ENCODE data around the gene TLCD3B.

TLCD3B gene

DNA sequence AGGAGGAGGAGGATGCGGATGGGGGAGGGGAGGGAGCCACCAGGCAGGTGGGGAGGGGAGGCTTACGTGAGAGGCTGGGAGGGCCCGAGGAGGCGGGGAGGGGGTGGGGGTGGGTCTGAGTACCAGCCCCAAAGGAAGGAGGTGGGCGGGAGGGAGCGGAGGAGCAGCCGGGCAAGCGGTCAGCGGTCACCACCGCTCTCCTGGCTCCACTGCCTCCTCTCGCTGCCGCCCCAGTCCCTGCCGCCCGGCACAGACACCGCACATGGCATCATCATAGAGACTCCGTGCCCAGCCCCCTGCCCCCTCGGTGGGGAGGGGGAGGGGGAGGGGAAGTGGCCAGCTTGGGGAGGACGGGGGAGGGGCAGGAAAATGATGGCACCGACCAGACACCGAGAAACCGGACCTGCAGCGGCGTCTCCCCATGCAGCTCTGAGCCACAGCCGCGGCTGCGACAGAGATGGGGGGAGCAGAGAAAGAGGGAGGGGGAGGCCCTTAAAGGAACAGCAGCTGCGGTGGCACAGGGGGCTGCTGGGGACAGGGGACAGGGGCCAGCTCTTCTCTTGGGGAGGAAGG lies at the start of gene TLCD3B:
TLCD3B (minus strand) TSS at position 431 of the 573 bp plus-strand sequence. CDS start 744 bp downstream, outside the sequence.
- peak within 1 kb of the TSS; percentile 40 for H3K4me3 ChIP-seq (ENCODE audit: low read depth, low read length)

GRCh38 chr16:30079480-30079879 lies 48.4 kb upstream of the TLCD3B start:
- no peak overlapping the region for H3K4me3 ChIP-seq (ENCODE audit: low read depth, low read length)

DNA sequence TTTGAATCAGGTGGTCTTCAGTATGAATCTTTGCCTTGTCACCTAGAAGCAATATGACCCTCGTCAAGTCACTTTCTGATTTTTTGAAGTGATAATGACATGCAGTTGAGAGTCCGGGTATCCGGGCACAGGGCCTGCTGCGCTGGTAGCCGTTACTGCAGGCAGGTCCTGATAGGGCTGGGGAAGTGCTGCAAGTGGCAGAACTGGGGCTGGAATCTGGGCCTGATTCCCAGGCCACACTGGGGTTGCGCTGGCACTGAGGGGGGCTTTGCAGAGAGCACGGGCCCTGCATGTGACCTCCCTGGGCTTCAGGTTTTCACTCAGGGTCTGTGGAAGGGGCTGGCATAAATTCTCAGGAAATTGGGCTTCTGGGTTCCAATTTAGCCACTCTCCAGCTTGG lies 47.7 kb upstream of the TLCD3B start:
- H3K4me3 ChIP-seq (ENCODE audit: low read depth, low read length), result no peak overlapping the region

- no peak overlapping the region for H3K4me3 ChIP-seq (ENCODE audit: low read depth, low read length)
Measured at GRCh38 chr16:30077656-30078055, 46.6 kb upstream of the TLCD3B start.

- H3K4me3 ChIP-seq (ENCODE audit: low read depth, low read length), result peak overlapping the region; percentile 92
Measured at GRCh38 chr16:30076276-30076791, 45.3 kb upstream of the TLCD3B start.

DNA sequence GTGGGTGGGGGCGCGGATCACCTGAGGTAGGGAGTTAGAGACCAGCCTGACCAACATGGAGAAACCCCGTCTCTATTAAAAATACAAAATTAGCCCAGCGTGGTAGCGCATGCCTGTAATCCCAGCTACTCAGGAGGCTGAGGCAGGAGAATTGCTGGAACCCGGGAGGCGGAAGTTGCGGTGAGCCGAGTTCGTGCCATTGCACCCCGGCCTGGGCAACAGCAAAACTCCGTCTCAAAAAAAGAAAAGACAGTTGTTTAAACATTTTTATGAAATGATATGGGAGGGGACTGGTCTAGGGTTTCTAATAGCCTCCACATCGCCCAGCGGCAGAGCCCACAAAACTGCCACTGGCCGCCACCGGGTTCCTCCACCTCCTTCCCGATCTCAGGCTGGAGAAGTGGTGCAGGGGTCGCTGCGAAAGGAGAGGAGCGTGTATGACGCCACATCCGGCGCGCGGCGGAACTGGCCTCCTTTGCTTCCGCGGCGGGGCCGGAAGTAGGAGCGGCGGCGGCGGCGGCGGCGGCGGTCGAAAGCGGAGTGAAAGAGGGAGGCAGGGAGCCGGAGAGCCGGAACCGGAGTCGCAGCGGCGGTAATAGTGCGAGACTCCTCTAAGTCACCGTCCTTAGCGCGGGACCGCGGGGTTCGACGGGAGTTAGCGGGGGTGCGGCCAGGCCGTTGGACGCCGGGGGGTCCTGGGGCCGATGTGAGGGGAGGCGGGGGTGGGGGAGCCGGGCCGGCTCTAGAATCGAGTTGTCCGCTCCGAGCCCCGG lies 44.6 kb upstream of the TLCD3B start, which contains the start of gene PPP4C:
PPP4C (plus strand) TSS at position 492 of the 773 bp plus-strand sequence. CDS start 384 bp downstream, outside the sequence.
- peak within 1 kb of the TSS; percentile 92 for H3K4me3 ChIP-seq (ENCODE audit: low read depth, low read length)

GRCh38 chr16:30070490-30070889 lies 39.4 kb upstream of the TLCD3B start:
- no peak overlapping the region for H3K4me3 ChIP-seq (ENCODE audit: low read depth, low read length)

GRCh38 chr16:30069611-30070462 lies 38.8 kb upstream of the TLCD3B start:
- no peak overlapping the region for H3K4me3 ChIP-seq (ENCODE audit: low read depth, low read length)

- no peak overlapping the region for H3K4me3 ChIP-seq (ENCODE audit: low read depth, low read length)
Measured at GRCh38 chr16:30068750-30069610, 37.9 kb upstream of the TLCD3B start.

- H3K4me3 ChIP-seq (ENCODE audit: low read depth, low read length), result no peak overlapping the region
Measured at GRCh38 chr16:30068333-30068732, 37.3 kb upstream of the TLCD3B start.

GRCh38 chr16:30067584-30067916 lies 36.5 kb upstream of the TLCD3B start:
- H3K4me3 ChIP-seq (ENCODE audit: low read depth, low read length), result no peak overlapping the region

GRCh38 chr16:30066761-30067583 lies 35.9 kb upstream of the TLCD3B start:
- H3K4me3 ChIP-seq (ENCODE audit: low read depth, low read length), result peak overlapping the region; percentile 97

GRCh38 chr16:30065943-30066760 lies 35.1 kb upstream of the TLCD3B start:
- H3K4me3 ChIP-seq (ENCODE audit: low read depth, low read length), result peak overlapping the region; percentile 97

DNA sequence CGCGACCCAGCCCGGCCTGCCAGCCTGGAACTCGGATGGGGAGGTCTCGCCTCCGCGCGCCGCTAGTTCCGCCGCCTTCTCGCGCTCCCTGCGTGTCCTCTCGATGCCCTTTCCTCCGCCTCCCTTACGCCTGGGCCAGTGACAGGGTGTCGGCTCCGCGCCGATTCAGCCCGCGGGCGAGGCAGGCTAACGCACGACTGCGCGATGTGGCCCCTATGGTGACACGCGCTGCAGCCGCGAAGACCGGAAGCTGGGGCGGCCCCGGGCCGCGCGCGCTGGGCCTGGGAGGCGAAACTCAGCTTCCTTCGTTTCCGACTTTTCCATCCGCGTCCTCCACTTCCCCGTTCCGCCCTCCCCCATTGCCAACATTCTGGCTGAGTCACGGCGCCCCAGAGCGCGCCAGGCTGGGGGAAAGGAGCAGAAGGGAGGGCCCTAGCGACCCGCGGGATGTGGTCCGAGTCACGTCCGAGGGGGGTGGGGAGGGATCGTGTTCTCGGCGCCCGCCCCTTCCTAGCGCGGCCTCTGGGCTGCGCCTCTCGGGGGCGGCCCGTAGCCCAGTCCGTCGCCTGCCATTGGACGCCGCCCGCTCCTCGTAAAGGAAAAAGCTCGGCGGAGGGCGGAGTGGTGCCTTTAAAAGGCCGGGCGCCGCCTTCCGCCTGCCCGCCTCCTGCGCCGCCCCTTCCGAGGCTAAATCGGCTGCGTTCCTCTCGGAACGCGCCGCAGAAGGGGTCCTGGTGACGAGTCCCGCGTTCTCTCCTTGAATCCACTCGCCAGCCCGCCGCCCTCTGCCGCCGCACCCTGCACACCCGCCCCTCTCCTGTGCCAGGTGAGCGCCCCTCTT lies 34.3 kb upstream of the TLCD3B start, which contains the start of gene ALDOA:
ALDOA (plus strand) TSS at position 659 of the 841 bp plus-strand sequence. CDS start 1,138 bp downstream, outside the sequence.
- H3K4me3 ChIP-seq (ENCODE audit: low read depth, low read length), result peak within 1 kb of the TSS; percentile 97

DNA sequence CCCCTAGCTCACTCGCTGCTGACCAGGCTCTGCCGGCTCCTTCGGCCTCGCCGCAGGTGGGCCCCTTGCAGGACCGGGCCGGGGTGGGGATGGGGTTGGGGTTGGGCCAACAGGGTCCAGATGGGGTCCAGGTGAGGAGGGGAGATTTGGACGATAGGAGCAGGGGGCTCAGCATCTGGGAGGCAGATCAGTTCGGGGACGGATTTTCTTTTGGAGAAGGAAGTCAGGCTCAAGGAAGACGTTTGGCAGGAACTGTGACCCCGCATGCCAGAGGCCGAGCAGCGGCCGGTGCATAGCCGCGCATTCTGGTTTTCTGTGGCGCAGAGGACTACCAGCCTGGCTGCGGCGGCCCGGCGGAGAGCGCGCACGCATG lies 33.6 kb upstream of the TLCD3B start:
- peak overlapping the region; percentile 77 for H3K4me3 ChIP-seq (ENCODE audit: low read depth, low read length)

- H3K4me3 ChIP-seq (ENCODE audit: low read depth, low read length), result peak overlapping the region; percentile 77
Measured at GRCh38 chr16:30063893-30064728, 33.0 kb upstream of the TLCD3B start.

Measured in iPS-11a (cell line).